ENCODE measurements around the gene FEZ2. TPM values are rescaled to one million over a fixed set of nuclear protein-coding genes. Genes with fewer than 3 reads are reported as not detected.

FEZ2 gene
- total RNA-seq, 1 experiment from 2014 or later = 52.6 TPM

DNA sequence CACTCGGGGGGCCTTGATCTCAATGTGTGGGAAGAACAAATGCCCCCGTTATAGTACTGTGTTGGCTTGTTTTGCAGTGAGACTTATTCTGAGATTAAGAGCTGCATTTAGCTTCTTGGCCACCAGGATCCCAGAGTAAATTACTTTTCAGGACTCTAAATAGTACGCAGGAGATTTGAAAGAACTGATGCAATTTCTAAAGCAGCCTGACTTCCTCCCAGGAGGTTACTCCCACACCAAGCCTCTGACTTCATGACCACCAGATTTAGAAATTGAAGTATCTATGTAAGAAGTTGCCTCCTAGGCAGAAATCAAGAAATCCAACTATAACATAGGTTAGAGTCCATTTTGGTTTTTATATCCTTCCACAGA is 67.0 kb downstream of the FEZ2 start:
- BruUV-seq (replicated peaks) = no TSS peak
- ChIA-PET POLR2A (ENCODE audit: unreplicated experiment) (no interaction called here), CTCF (no interaction called here)
- DNase-seq (no peak), ATAC-seq (no peak)
- Histone ChIP-seq H3K4me3 (ENCODE audit: low read length) (no peak overlapping the region), H3K9me3 (ENCODE audit: low read length) (no peaks in the 10 kb centered on the region), H4K20me1 (ENCODE audit: low read length) (no peaks in the 10 kb centered on the region), H3K9ac (ENCODE audit: low read length) (no peak overlapping the region), H3F3A (ENCODE audit: low read length, unreplicated experiment) (no peaks in the 10 kb centered on the region), H3K9me2 (replicated peaks; ENCODE audit: low read length) (no peaks in the 10 kb centered on the region), H3K27me3 (ENCODE audit: low read length) (no peaks in the 10 kb centered on the region), H3K4me2 (ENCODE audit: low read length) (no peak overlapping the region), H3K4me1 (ENCODE audit: insufficient read depth, low read length) (no peaks in the 10 kb centered on the region), H3K36me3 (ENCODE audit: low read depth, low read length) (peaks cover 5% of the 10 kb centered on the region; the same call in 1 of the 2 replicates), H3K79me2 (ENCODE audit: low read length) (no peaks in the 10 kb centered on the region), H2AFZ (ENCODE audit: low read length) (no peak overlapping the region), H3K27ac (ENCODE audit: low read length) (no peak overlapping the region)
- TF ChIP-seq, protein P1, sequence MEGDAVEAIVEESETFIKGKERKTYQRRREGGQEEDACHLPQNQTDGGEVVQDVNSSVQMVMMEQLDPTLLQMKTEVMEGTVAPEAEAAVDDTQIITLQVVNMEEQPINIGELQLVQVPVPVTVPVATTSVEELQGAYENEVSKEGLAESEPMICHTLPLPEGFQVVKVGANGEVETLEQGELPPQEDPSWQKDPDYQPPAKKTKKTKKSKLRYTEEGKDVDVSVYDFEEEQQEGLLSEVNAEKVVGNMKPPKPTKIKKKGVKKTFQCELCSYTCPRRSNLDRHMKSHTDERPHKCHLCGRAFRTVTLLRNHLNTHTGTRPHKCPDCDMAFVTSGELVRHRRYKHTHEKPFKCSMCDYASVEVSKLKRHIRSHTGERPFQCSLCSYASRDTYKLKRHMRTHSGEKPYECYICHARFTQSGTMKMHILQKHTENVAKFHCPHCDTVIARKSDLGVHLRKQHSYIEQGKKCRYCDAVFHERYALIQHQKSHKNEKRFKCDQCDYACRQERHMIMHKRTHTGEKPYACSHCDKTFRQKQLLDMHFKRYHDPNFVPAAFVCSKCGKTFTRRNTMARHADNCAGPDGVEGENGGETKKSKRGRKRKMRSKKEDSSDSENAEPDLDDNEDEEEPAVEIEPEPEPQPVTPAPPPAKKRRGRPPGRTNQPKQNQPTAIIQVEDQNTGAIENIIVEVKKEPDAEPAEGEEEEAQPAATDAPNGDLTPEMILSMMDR (conservative IDR thresholded peaks at IDR 0.05; ENCODE audit: low read depth, low read length) = no peak
- no peak for TF ChIP-seq EZH2phosphoT487 (IDR thresholded peaks at IDR 0.05; ENCODE audit: borderline replicate concordance, low read length)
- TF ChIP-seq EZH2 (IDR thresholded peaks at IDR 0.05; ENCODE audit: low read length, unreplicated experiment) = no peak
- intact Hi-C loops (cut with micrococcal nuclease) = no loop called here

DNA sequence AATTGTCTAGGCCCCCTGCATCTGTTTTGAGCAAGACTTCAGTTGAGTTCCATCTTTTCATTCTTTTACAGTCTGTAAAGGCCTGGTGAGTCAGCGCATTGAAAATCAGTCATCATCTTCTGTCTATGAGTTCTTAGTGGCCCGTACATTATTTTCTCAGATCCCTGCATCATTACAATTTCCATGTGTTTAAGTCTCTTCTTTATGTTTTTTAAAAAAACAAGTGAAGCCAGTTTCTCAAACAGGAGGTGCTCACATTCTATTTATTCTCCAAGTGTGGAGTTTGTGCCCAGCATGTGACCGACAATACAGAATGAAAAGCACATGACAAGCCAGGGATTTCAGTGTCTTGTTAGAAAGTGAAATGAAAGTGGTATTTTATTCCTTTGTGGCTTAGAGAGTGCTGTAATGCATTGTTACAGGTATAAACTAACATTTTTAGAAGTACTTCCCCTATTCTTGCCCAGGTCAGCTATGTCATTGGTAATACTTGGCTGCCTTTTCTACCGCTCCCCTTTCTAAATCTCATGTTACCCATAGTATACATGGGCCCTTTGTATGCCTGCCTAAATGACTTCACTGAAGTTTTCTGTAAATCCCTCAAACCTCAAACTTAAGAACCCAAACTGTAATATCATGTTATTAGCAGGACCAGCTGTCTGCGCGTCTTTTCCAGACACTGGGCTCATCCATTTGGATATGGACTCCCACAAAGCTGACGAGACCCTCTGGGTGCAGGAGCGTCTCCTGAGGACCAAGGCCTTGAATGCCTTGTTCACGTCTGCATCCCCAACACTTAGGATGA is 67.6 kb downstream of the FEZ2 start:
- no peak for TF ChIP-seq EZH2 (IDR thresholded peaks at IDR 0.05; ENCODE audit: low read length, unreplicated experiment)
- TF ChIP-seq, protein P1 (conservative IDR thresholded peaks at IDR 0.05; ENCODE audit: low read depth, low read length) = no peak
- TF ChIP-seq EZH2phosphoT487 (IDR thresholded peaks at IDR 0.05; ENCODE audit: borderline replicate concordance, low read length) = no peak
- no peaks in the 10 kb centered on the region for H3F3A ChIP-seq (ENCODE audit: low read length, unreplicated experiment)
- H2AFZ ChIP-seq (ENCODE audit: low read length) = no peak overlapping the region
- H3K9ac ChIP-seq (ENCODE audit: low read length) = no peak overlapping the region
- ChIA-PET POLR2A (ENCODE audit: unreplicated experiment) (no interaction called here), CTCF (no interaction called here)
- no peaks in the 10 kb centered on the region for H3K4me1 ChIP-seq (ENCODE audit: insufficient read depth, low read length)
- DNase-seq = no peak
- intact Hi-C loops (cut with micrococcal nuclease) = no loop called here
- H3K4me3 ChIP-seq (ENCODE audit: low read length) = no peak overlapping the region
- no TSS peak for BruUV-seq (replicated peaks)
- no peaks in the 10 kb centered on the region for H3K9me2 ChIP-seq (replicated peaks; ENCODE audit: low read length)
- peaks cover 5% of the 10 kb centered on the region; the same call in 1 of the 2 replicates for H3K36me3 ChIP-seq (ENCODE audit: low read depth, low read length)
- no peaks in the 10 kb centered on the region for H3K27me3 ChIP-seq (ENCODE audit: low read length)
- H4K20me1 ChIP-seq (ENCODE audit: low read length) = no peaks in the 10 kb centered on the region
- H3K9me3 ChIP-seq (ENCODE audit: low read length) = no peaks in the 10 kb centered on the region
- peak; percentile 23; the same call in 1 of the 2 replicates for ATAC-seq
- H3K27ac ChIP-seq (ENCODE audit: low read length) = no peak overlapping the region
- no peaks in the 10 kb centered on the region for H3K79me2 ChIP-seq (ENCODE audit: low read length)
- no peak overlapping the region for H3K4me2 ChIP-seq (ENCODE audit: low read length)

DNA sequence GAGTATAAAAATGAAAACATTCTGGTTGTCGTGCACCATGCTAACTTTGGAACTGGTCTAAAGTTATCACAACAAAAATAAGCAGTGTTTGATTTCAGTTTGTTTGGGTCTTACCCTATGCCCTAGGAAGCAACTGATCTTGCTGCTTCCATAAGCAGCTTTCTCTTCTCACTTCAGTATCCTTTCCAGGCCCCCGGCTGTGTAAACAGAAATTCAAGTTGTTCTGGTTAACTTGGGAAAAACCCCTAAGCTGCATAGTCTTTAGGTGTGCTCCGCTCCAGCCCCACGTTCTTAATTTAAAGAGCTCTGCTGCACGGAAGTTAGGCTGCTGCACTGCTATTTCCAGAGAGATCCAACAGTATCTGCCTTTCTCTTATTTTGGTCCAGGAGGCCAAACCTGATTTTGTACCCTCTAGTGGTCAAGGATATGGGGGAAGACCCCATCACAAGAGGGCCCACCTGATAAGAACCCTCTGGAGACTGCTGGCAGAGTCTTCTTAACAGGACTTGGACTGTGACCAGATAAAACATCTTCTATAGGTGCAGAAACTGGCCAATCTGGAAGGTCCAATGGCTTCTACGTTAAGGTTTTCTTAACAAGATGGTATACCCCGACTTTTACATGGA is 69.1 kb downstream of the FEZ2 start:
- Histone ChIP-seq H2AFZ (ENCODE audit: low read length) (no peak overlapping the region), H3K4me2 (ENCODE audit: low read length) (no peak overlapping the region), H3K4me3 (ENCODE audit: low read length) (no peak overlapping the region), H3F3A (ENCODE audit: low read length, unreplicated experiment) (no peaks in the 10 kb centered on the region), H3K36me3 (ENCODE audit: low read depth, low read length) (peaks cover 10% of the 10 kb centered on the region), H3K79me2 (ENCODE audit: low read length) (no peaks in the 10 kb centered on the region), H3K9me3 (ENCODE audit: low read length) (no peaks in the 10 kb centered on the region), H3K27ac (ENCODE audit: low read length) (no peak overlapping the region), H3K9ac (ENCODE audit: low read length) (no peak overlapping the region), H3K9me2 (replicated peaks; ENCODE audit: low read length) (no peaks in the 10 kb centered on the region), H3K4me1 (ENCODE audit: insufficient read depth, low read length) (no peaks in the 10 kb centered on the region), H4K20me1 (ENCODE audit: low read length) (no peaks in the 10 kb centered on the region), H3K27me3 (ENCODE audit: low read length) (no peaks in the 10 kb centered on the region)
- intact Hi-C loops (cut with micrococcal nuclease) = no loop called here
- no peak for DNase-seq
- ChIA-PET POLR2A (ENCODE audit: unreplicated experiment) (no interaction called here), CTCF (no interaction called here)
- no TSS peak for BruUV-seq (replicated peaks)
- TF ChIP-seq EZH2 (IDR thresholded peaks at IDR 0.05; ENCODE audit: low read length, unreplicated experiment) (no peak), EZH2phosphoT487 (IDR thresholded peaks at IDR 0.05; ENCODE audit: borderline replicate concordance, low read length) (no peak)
- no peak for ATAC-seq
